HepG2 (cell line): ENCODE measurements around the gene ACOT6. TPM values are rescaled to one million over a fixed set of nuclear protein-coding genes. Genes with fewer than 3 reads are reported as not detected.
A peak's percentile ranks its signal among the peaks of the same experiment; 100 is the strongest.

Experiments
- ATAC-seq: fragments of 200-7000 bp; cut with Tn5 transposase; 3 replicates; pipeline ENCODE4 v1.9.1; 2020; ENCODE audit warnings: mild to moderate bottlenecking, moderate library complexity
- BruUV-seq: library from RNA; stranded (reverse); fragments of 400-500 nt; replicated peaks from 2 replicates; lab custom pipeline; 2021; lab: Mats Ljungman, UMichigan
- CTCF ChIA-PET: fragments of 300-600 bp; formaldehyde crosslinking; extraction: SDS; loops from one replicate; lab custom pipeline; 2021; ENCODE audit warnings: low total read pairs, inconsistent platforms, low intra/inter-chr PET ratio; lab: Yijun Ruan, JAX
- POLR2A ChIA-PET: fragments of 350-600 bp; sonication (Branson Sonifier 250); formaldehyde crosslinking; loops from one replicate; lab custom pipeline; 2020; ENCODE audit warnings: antibody characterized with exemption, inconsistent platforms; lab: Yijun Ruan, JAX
- DNase-seq: peaks from one replicate; pipeline ENCODE4 v3.0.0-alpha.2; 2015; ENCODE audit warnings: low spot score
- FAIRE-seq: peaks from 3 replicates; lab custom pipeline; 2011; peaks lifted over from hg19 to GRCh38; lab: Jason Lieb, UNC
- H2AFZ ChIP-seq: one replicate; pipeline ENCODE4 v1.6.1; 2011; ENCODE audit warnings: low read length, inconsistent platforms
- H3K27ac ChIP-seq: fragments of 300-600 bp; 3 replicates; pipeline ENCODE4 v1.8.0; 2011; ENCODE audit warnings: mixed run types, mild to moderate bottlenecking, mixed read lengths, low read length, inconsistent platforms; ENCODE audit not compliant: insufficient read depth; ENCODE audit errors: extremely low read length
- H3K27me3 ChIP-seq, 2 experiments: fragments of 200-600 bp in 1 of 2; 2 replicates in 1 of 2; 3 replicates in 1 of 2; pipeline versions ENCODE4 v1.6.0 to v1.8.0; 2011; ENCODE audit warnings: low read length in 2 of 2, mild to moderate bottlenecking in 2 of 2, moderate library complexity in 2 of 2, inconsistent platforms in 1 of 2; ENCODE audit not compliant: insufficient read depth in 2 of 2, control insufficient read depth in 1 of 2
- H3K36me3 ChIP-seq, 2 experiments: fragments of 200-600 bp in 1 of 2; replicated peaks in 1 of 2; 2 replicates in 1 of 2; 3 replicates in 1 of 2; pipeline versions ENCODE4 v1.5.1 to v1.8.0; 2011; ENCODE audit warnings: low read length in 2 of 2, inconsistent platforms in 1 of 2; ENCODE audit not compliant: insufficient read depth in 2 of 2, control insufficient read depth in 1 of 2
- H3K4me1 ChIP-seq: 2 replicates; pipeline ENCODE4 v1.5.1; 2012; ENCODE audit warnings: low read length, inconsistent platforms; ENCODE audit not compliant: insufficient read depth
- H3K4me2 ChIP-seq: 2 replicates; pipeline ENCODE4 v1.6.0; 2011; ENCODE audit warnings: low read depth, low read length, inconsistent platforms
- H3K4me3 ChIP-seq, 3 experiments: fragments of 200-600 bp in 1 of 3; sonication (generic), shearing (Covaris generic) in 1 of 3; replicated peaks in 1 of 3; 2 replicates each; pipeline ENCODE4 v1.5.1; 2011 to 2016; ENCODE audit warnings: low read length in 3 of 3, inconsistent platforms in 2 of 3, low read depth in 2 of 3, mild to moderate bottlenecking in 2 of 3, control low read depth in 1 of 3, mixed read lengths in 1 of 3; ENCODE audit not compliant: insufficient read depth in 1 of 3
- H3K79me2 ChIP-seq: one replicate; pipeline ENCODE4 v1.6.1; 2011; ENCODE audit warnings: low read length, inconsistent platforms; ENCODE audit not compliant: insufficient read depth
- H3K9ac ChIP-seq: 2 replicates; pipeline ENCODE4 v1.6.0; 2011; ENCODE audit warnings: mild to moderate bottlenecking, low read depth, low read length, inconsistent platforms; ENCODE audit not compliant: insufficient read depth
- H3K9me3 ChIP-seq: 2 replicates; pipeline ENCODE4 v1.5.1; 2012; ENCODE audit warnings: mild to moderate bottlenecking, low read length
- H4K20me1 ChIP-seq: 2 replicates; pipeline ENCODE4 v1.6.0; 2011; ENCODE audit warnings: inconsistent platforms, mild to moderate bottlenecking, low read length, moderate library complexity; ENCODE audit not compliant: insufficient read depth
- ADNP ChIP-seq: sonication (generic); formaldehyde crosslinking; IDR thresholded peaks from 2 replicates; pipeline ENCODE4 v1.4.0; 2020; ENCODE audit warnings: missing genetic modification reagents
- ARID4A ChIP-seq: sonication (generic); formaldehyde crosslinking; IDR thresholded peaks from 2 replicates; pipeline ENCODE4 v1.5.0; 2020; ENCODE audit warnings: mild to moderate bottlenecking, missing genetic modification reagents, borderline replicate concordance
- CSRNP2 ChIP-seq: sonication (generic); formaldehyde crosslinking; conservative IDR thresholded peaks from 2 replicates; pipeline ENCODE4 v1.8.0; 2022; ENCODE audit warnings: low read depth, missing genetic modification reagents
- GATA4 ChIP-seq: sonication (generic); IDR thresholded peaks from 2 replicates; pipeline ENCODE4 v1.6.1; 2016; ENCODE audit warnings: antibody characterized with exemption, low read depth, borderline replicate concordance
- MTF1 ChIP-seq: sonication (generic); formaldehyde crosslinking; IDR thresholded peaks from 2 replicates; pipeline ENCODE4 v1.5.0; 2020; ENCODE audit warnings: missing genetic modification reagents
- NBN ChIP-seq: fragments of 450-650 bp; conservative IDR thresholded peaks from 2 replicates; pipeline ENCODE4 v1.6.1; 2017
- NFE2L2 ChIP-seq: fragments of 150-350 bp; IDR thresholded peaks from 2 replicates; pipeline ENCODE4 v1.6.1; 2014; ENCODE audit warnings: low read length
- SALL2 ChIP-seq: sonication (generic); formaldehyde crosslinking; IDR thresholded peaks from 2 replicates; pipeline ENCODE4 v1.8.1; 2023; ENCODE audit warnings: mild to moderate bottlenecking, missing genetic modification reagents, inconsistent platforms
- SIX4 ChIP-seq: sonication (generic); formaldehyde crosslinking; IDR thresholded peaks from 2 replicates; pipeline ENCODE4 v1.4.0; 2020; ENCODE audit warnings: missing genetic modification reagents
- TBP ChIP-seq: sonication (generic); formaldehyde crosslinking; IDR thresholded peaks from 2 replicates; pipeline ENCODE4 v1.5.0; 2020; ENCODE audit warnings: missing genetic modification reagents
- USF2 ChIP-seq, 2 experiments: sonication (generic) in 1 of 2; formaldehyde crosslinking in 1 of 2; IDR thresholded peaks; 2 replicates each; pipeline versions ENCODE4 v1.5.1 to v1.6.1; 2011 to 2020; ENCODE audit warnings: borderline replicate concordance in 1 of 2, low read depth in 1 of 2, low read length in 1 of 2, mild to moderate bottlenecking in 1 of 2, missing genetic modification reagents in 1 of 2, moderate library complexity in 1 of 2
- ZBTB20 ChIP-seq: sonication (generic); formaldehyde crosslinking; IDR thresholded peaks from 2 replicates; pipeline ENCODE4 v1.8.1; 2023; ENCODE audit warnings: missing genetic modification reagents, low read depth, mild to moderate bottlenecking, borderline replicate concordance
- ZNF230 ChIP-seq: sonication (generic); formaldehyde crosslinking; IDR thresholded peaks from 2 replicates; pipeline ENCODE4 v1.4.0; 2020; ENCODE audit warnings: mild to moderate bottlenecking, missing genetic modification reagents
- ZNF460 ChIP-seq: sonication (generic); formaldehyde crosslinking; IDR thresholded peaks from 2 replicates; pipeline ENCODE4 v1.5.1; 2020; ENCODE audit warnings: missing genetic modification reagents, mild to moderate bottlenecking, borderline replicate concordance
- WGBS: methylation state at CpG from one replicate; pipeline ENCODE4 v1.1.6; 2017; ENCODE audit warnings: low lambda C conversion rate; 5-methylcytosine and 5-hydroxymethylcytosine counted together
- in situ Hi-C: cut with HindIII; loops from 2 replicates; pipeline ENCODE4 v1.10.0; 2017; ENCODE audit warnings: low pct_unique_long_range_greater_than_20kb; ENCODE audit not compliant: extremely low pct_ligation_motif_present
- intact Hi-C: fragments of 100-400 bp; cut with micrococcal nuclease; formaldehyde crosslinking; loops from one replicate; pipeline ENCODE4 v1.10.0; 2022; ENCODE audit not compliant: unreplicated experiment
- polyA plus RNA-seq, 8 experiments: library from polyadenylated mRNA; depleted of rRNA in 3 of 8; stranded (reverse) in 7 of 8; unstranded in 1 of 8; fragments of >200 nt; fragmentation: Illumina TruSeq in 4 of 8; extraction: Trizol in 4 of 8; gene quantifications; 2 replicates each; pipeline versions ENCODE4 v1.2.1 to v1.2.3, GENCODE V29; 2011 to 2016; ENCODE audit warnings: low read depth in 4 of 8, missing spikeins in 1 of 8, mixed read lengths in 1 of 8; ENCODE audit not compliant: insufficient read depth in 1 of 8
- total RNA-seq, 5 experiments: library from RNA; depleted of rRNA; stranded (reverse); fragments of >200 nt; fragmentation: Illumina TruSeq; extraction: Trizol; gene quantifications; 2 replicates each; pipeline ENCODE4 v1.2.3, GENCODE V29; 2016; ENCODE audit warnings: low read depth in 1 of 5

Gene ACOT6
- total and polyA plus RNA-seq, 2 of the 13 experiments (the other 11 are each of a cell fraction or from before 2014, with no cell fraction given) = 0.15 to 0.27 TPM

GRCh38 chr14:73627151-73627558 is 14.8 kb downstream of the ACOT6 start (continued):
- no peak for TF ChIP-seq ZNF460 (CRISPR knock-in tag)

- H2AFZ ChIP-seq = no peak overlapping the region
- no peaks in the 10 kb centered on the region for H3K9me3 ChIP-seq
- peaks cover 5% of the 10 kb centered on the region for H3K4me1 ChIP-seq
- BruUV-seq = no TSS peak
- no peak overlapping the region for H3K27ac ChIP-seq
- ATAC-seq = no peak
- H3K79me2 ChIP-seq = no peaks in the 10 kb centered on the region
- intact Hi-C loops (loop anchor here (10.0 kb wide), 1 partner anchor 55 kb away; no protein-coding TSS in a partner anchor), in situ Hi-C loops (loop anchor here (5.0 to 10.0 kb wide), 2 partner anchors 55 to 123 kb away; no protein-coding TSS in a partner anchor)
- no peaks in the 10 kb centered on the region for H3K36me3 ChIP-seq
- no peaks in the 10 kb centered on the region for H3K27me3 ChIP-seq
- no peak overlapping the region for H3K9ac ChIP-seq
- no peak for DNase-seq
- H3K4me3 ChIP-seq = no peak overlapping the region
- peak overlapping the region; percentile 36; the same call in 1 of the 2 replicates for H3K4me2 ChIP-seq
- no peaks in the 10 kb centered on the region for H4K20me1 ChIP-seq
- CTCF ChIA-PET = no interaction called here
- POLR2A ChIA-PET = interaction anchor here (0.6 to 1.0 kb wide), 2 partner anchors 11 to 59 kb away, joined by 3 read pairs; no protein-coding TSS in a partner anchor
- 43% methylated on average over 10 of the region's 10 CpGs for WGBS
- FAIRE-seq = no peak
- TF ChIP-seq USF2 (IDR thresholded peaks at IDR 0.05; ENCODE audit: low read depth, low read length) (no peak), USF2 (CRISPR knock-in tag; IDR thresholded peaks at IDR 0.05; ENCODE audit: borderline replicate concordance) (no peak), SALL2 (CRISPR knock-in tag) (no peak), NBN (no peak), ZNF230 (CRISPR knock-in tag) (no peak), SIX4 (CRISPR knock-in tag) (no peak), CSRNP2 (CRISPR knock-in tag) (no peak), GATA4 (no peak), NFE2L2 (no peak), MTF1 (no peak), ARID4A (CRISPR knock-in tag) (no peak), TBP (CRISPR knock-in tag) (no peak), ZBTB20 (no peak), ADNP (CRISPR knock-in tag) (no peak)
These were observed 17.9 kb downstream of the ACOT6 start for GRCh38 chr14:73630009-73630780.
